GM12878 (cell line): Measurements from ENCODE around the gene HK2. TPM values are rescaled to one million over a fixed set of nuclear protein-coding genes. Genes with fewer than 3 reads are reported as not detected.

ENCODE experiments used
- ATAC-seq: fragments of 200-7000 bp; cut with Tn5 transposase; 3 replicates; pipeline ENCODE4 v1.9.1; 2020; ENCODE audit warnings: mild to moderate bottlenecking, moderate library complexity
- BruUV-seq: library from RNA; stranded (reverse); fragments of 400-500 nt; replicated peaks from 2 replicates; lab custom pipeline; 2021; lab: Mats Ljungman, UMichigan
- CTCF ChIA-PET: fragments of 300-600 bp; sonication (Branson Sonifier 250); formaldehyde crosslinking; extraction: SDS; loops from one replicate; lab custom pipeline; 2021; ENCODE audit warnings: inconsistent platforms; lab: Yijun Ruan, JAX
- POLR2A ChIA-PET: fragments of 350-600 bp; formaldehyde crosslinking; extraction: SDS; loops from one replicate; lab custom pipeline; 2021; ENCODE audit warnings: inconsistent platforms; lab: Charles Lee
- RAD21 ChIA-PET: fragments of 300-600 bp; sonication (Branson Sonifier 250); formaldehyde crosslinking; loops from one replicate; lab custom pipeline; 2023; ENCODE audit warnings: antibody characterized with exemption; ENCODE audit not compliant: unreplicated experiment; lab: Charles Lee
- SMC1A ChIA-PET: fragments of 300-600 bp; sonication (Branson Sonifier 250); formaldehyde crosslinking; loops from one replicate; lab custom pipeline; 2023; ENCODE audit not compliant: unreplicated experiment, uncharacterized antibody; lab: Charles Lee
- DNase-seq: peaks from one replicate; pipeline ENCODE4 v3.0.0-alpha.2; 2011; ENCODE audit warnings: low read depth, low spot score
- FAIRE-seq: peaks from 3 replicates; lab custom pipeline; 2011; peaks lifted over from hg19 to GRCh38; lab: Jason Lieb, UNC
- H2AFZ ChIP-seq: 2 replicates; pipeline ENCODE4 v1.6.0; 2011; ENCODE audit warnings: low read depth, low read length, control low read depth; ENCODE audit not compliant: control insufficient read depth
- H3K27ac ChIP-seq: 2 replicates; pipeline ENCODE4 v1.5.1; 2011; ENCODE audit warnings: control low read depth; ENCODE audit not compliant: control insufficient read depth, insufficient read depth
- H3K27me3 ChIP-seq, 2 experiments: replicated peaks in 1 of 2; 2 replicates each; pipeline versions ENCODE4 v1.6.0 to v1.6.1; 2011; ENCODE audit warnings: low read length in 1 of 2; ENCODE audit not compliant: control insufficient read depth in 2 of 2, insufficient read depth in 2 of 2
- H3K36me3 ChIP-seq, 2 experiments: 2 replicates each; pipeline ENCODE4 v1.5.1; 2011; ENCODE audit warnings: low read length in 1 of 2; ENCODE audit not compliant: control insufficient read depth in 2 of 2, insufficient read depth in 2 of 2
- H3K4me1 ChIP-seq: 2 replicates; pipeline ENCODE4 v1.6.1; 2011; ENCODE audit warnings: mild to moderate bottlenecking, low read length, moderate library complexity, mixed read lengths; ENCODE audit not compliant: control insufficient read depth, insufficient read depth
- H3K4me2 ChIP-seq: 2 replicates; pipeline ENCODE4 v1.6.0; 2011; ENCODE audit warnings: control low read depth; ENCODE audit not compliant: control insufficient read depth, insufficient read depth
- H3K4me3 ChIP-seq: fragments of 200-600 bp; sonication (generic); 2 replicates; pipeline ENCODE4 v1.5.1; 2016
- H3K79me2 ChIP-seq: 2 replicates; pipeline ENCODE4 v1.6.0; 2011; ENCODE audit warnings: low read length; ENCODE audit not compliant: control insufficient read depth, insufficient read depth
- H3K9ac ChIP-seq: 2 replicates; pipeline ENCODE4 v1.8.0; 2011; ENCODE audit warnings: low read length, control low read depth, mixed read lengths; ENCODE audit not compliant: control insufficient read depth, insufficient read depth
- H3K9me3 ChIP-seq: replicated peaks from 3 replicates; pipeline ENCODE4 v1.5.1; 2011; ENCODE audit warnings: mild to moderate bottlenecking, low read length; ENCODE audit not compliant: control insufficient read depth, insufficient read depth
- H4K20me1 ChIP-seq: 2 replicates; pipeline ENCODE4 v1.6.0; 2011; ENCODE audit not compliant: control insufficient read depth, insufficient read depth
- CEBPZ ChIP-seq: fragments of 150-350 bp; IDR thresholded peaks from 2 replicates; pipeline ENCODE4 v1.6.1; 2016; ENCODE audit warnings: low read depth, low read length
- CHD1 ChIP-seq: IDR thresholded peaks from 2 replicates; pipeline ENCODE4 v1.6.1; 2012; ENCODE audit warnings: low read depth, low read length, improper control_type of control experiment
- CHD2 ChIP-seq: IDR thresholded peaks from 2 replicates; pipeline ENCODE4 v1.6.1; 2011; ENCODE audit warnings: low read depth, low read length, improper control_type of control experiment, borderline replicate concordance
- ESRRA ChIP-seq: IDR thresholded peaks from 2 replicates; pipeline ENCODE4 v1.6.1; 2012; ENCODE audit warnings: mild to moderate bottlenecking, low read length, improper control_type of control experiment
- MAX ChIP-seq: IDR thresholded peaks from 2 replicates; pipeline ENCODE4 v1.6.1; 2012; ENCODE audit warnings: low read depth, low read length, improper control_type of control experiment
- RELA ChIP-seq: fragments of 450-650 bp; IDR thresholded peaks from 2 replicates; pipeline ENCODE4 v1.8.0; 2014; ENCODE audit warnings: borderline replicate concordance; ENCODE audit not compliant: partially characterized antibody
- WGBS: methylation state at CpG from one replicate; pipeline ENCODE4 v1.1.6; 2016; ENCODE audit warnings: low lambda C conversion rate; ENCODE audit not compliant: insufficient replicate concordance, insufficient coverage; ENCODE audit errors: missing lambda C conversion rate; 5-methylcytosine and 5-hydroxymethylcytosine counted together
- in situ Hi-C: fragments of 300-500 bp; cut with MboI; formaldehyde crosslinking; loops from 9 replicates; pipeline ENCODE4 v1.14.3; 2018; ENCODE audit warnings: mixed read lengths
- intact Hi-C: fragments of 100-400 bp; cut with micrococcal nuclease; formaldehyde crosslinking; loops from one replicate; pipeline ENCODE4 v1.14.2; 2022; ENCODE audit not compliant: unreplicated experiment
- polyA plus RNA-seq, 11 experiments: library from polyadenylated mRNA; depleted of rRNA in 4 of 11; unstranded in 6 of 11; stranded (reverse) in 5 of 11; fragments of >200 nt; fragmentation: Nextera tagmentation in 4 of 11; fragmentation: Illumina TruSeq in 1 of 11; extraction: Ambion mirVana in 4 of 11; extraction: Trizol in 1 of 11; gene quantifications; 1 replicate in 1 of 11; 2 replicates in 10 of 11; pipeline versions ENCODE4 v1.2.1 to v1.2.3, GENCODE V29; 2011 to 2016; ENCODE audit warnings: inconsistent platforms in 2 of 11, missing spikeins in 2 of 11, low read depth in 1 of 11
- total RNA-seq, 4 experiments: library from RNA; depleted of rRNA in 3 of 4; stranded (reverse); fragments of >200 nt in 3 of 4; fragmentation: Illumina TruSeq in 1 of 4; extraction: Trizol in 1 of 4; gene quantifications; 2 replicates each; pipeline versions ENCODE4 v1.2.1 to v1.2.3, GENCODE V29; 2013 to 2021

HK2 gene
- total and polyA plus RNA-seq, 10 of the 15 experiments (the other 5 are each of a cell fraction or from before 2014, with no cell fraction given), result 5.0 to 73.1 (median 20.2) TPM

GRCh38 chr2:74841641-74842040, 7.7 kb downstream of the HK2 start:
- peaks cover 44% of the 10 kb centered on the region for H3K4me1 ChIP-seq
- ATAC-seq, result no peak
- 100% methylated on average over 2 of the region's 2 CpGs for WGBS

More at GRCh38 chr2:74841641-74842040, 7.7 kb downstream of the HK2 start:
- SMC1A ChIA-PET, result interaction anchor here (1.1 to 2.1 kb wide), 3 partner anchors 8 to 35 kb away, joined by 3 to 14 read pairs (median 5); no protein-coding TSS in a partner anchor
- TF ChIP-seq CEBPZ, result no peak
- TF ChIP-seq CHD2, result no peak
- TF ChIP-seq CHD1, result no peak
- no peak for TF ChIP-seq MAX
- TF ChIP-seq RELA, result no peak
- TF ChIP-seq ESRRA, result no peak
- RAD21 ChIA-PET, result interaction anchor here (1.2 kb wide), 1 partner anchor 150 kb away, joined by 3 read pairs; no protein-coding TSS in a partner anchor
- intact Hi-C loops, result no loop called here
- POLR2A ChIA-PET, result interaction anchor here (0.5 kb wide), 1 partner anchor 1084 kb away, joined by 5 read pairs; no protein-coding TSS in a partner anchor
- H3K9me3 ChIP-seq, result no peaks in the 10 kb centered on the region
- CTCF ChIA-PET, result interaction anchor here (1.0 to 1.7 kb wide), 2 partner anchors 10 to 20 kb away, joined by 3 read pairs; no protein-coding TSS in a partner anchor
- H3K4me2 ChIP-seq, result no peak overlapping the region; the same call in 1 of the 2 replicates
- no peak for DNase-seq
- H3K4me3 ChIP-seq, result peak overlapping the region; percentile 29; the same call in 1 of the 2 replicates
- no peak overlapping the region; the same call in none of the 2 replicates for H3K27ac ChIP-seq
- FAIRE-seq, result no peak
- H3K27me3 ChIP-seq, result no peaks in the 10 kb centered on the region
- no peak overlapping the region for H3K9ac ChIP-seq
- peaks cover 15% of the 10 kb centered on the region; the same call in 1 of the 2 replicates for H4K20me1 ChIP-seq
- H2AFZ ChIP-seq, result no peak overlapping the region
- H3K36me3 ChIP-seq, result peaks cover 2 to 3% of the 10 kb centered on the region in 2 experiments; a peak in 2 of 4 replicates
- in situ Hi-C loops, result no loop called here
- BruUV-seq, result no TSS peak
- H3K79me2 ChIP-seq, result peaks cover 90% of the 10 kb centered on the region
